Immature natural killer cell (primary cell): ENCODE results near the gene TUBA3E. TPM values are rescaled to one million over a fixed set of nuclear protein-coding genes. Genes with fewer than 3 reads are reported as not detected.
"Not testable (repeated sequence)": the region's sequence is repeated elsewhere in the genome, so short reads cannot be mapped to it uniquely, and the experiment has no call there.

ENCODE experiments used
- DNase-seq, 3 donors: peaks; one replicate each; pipeline ENCODE4 v3.0.0; 2022; ENCODE audit warnings: mixed read lengths in 1 of 3
- H3K27ac Mint-ChIP-seq, 6 donors: one replicate each; pipeline ENCODE4 v1.8.0; 2020; ENCODE audit warnings: mixed read lengths in 6 of 6, mild to moderate bottlenecking in 5 of 6, inconsistent platforms in 4 of 6, moderate library complexity in 3 of 6
- H3K27me3 Mint-ChIP-seq, 3 donors: one replicate each; pipeline ENCODE4 v1.8.0; 2020 to 2021; ENCODE audit warnings: low read depth in 3 of 3, mild to moderate bottlenecking in 3 of 3, mixed read lengths in 3 of 3, moderate library complexity in 3 of 3, inconsistent platforms in 1 of 3
- H3K36me3 Mint-ChIP-seq, 3 donors: one replicate each; pipeline ENCODE4 v1.8.0; 2020; ENCODE audit warnings: mixed read lengths in 3 of 3, inconsistent platforms in 2 of 3, mild to moderate bottlenecking in 2 of 3
- H3K4me1 Mint-ChIP-seq, 2 donors: one replicate each; pipeline ENCODE4 v1.8.0; 2020; ENCODE audit warnings: inconsistent platforms in 2 of 2, mild to moderate bottlenecking in 2 of 2, mixed read lengths in 2 of 2, moderate library complexity in 1 of 2
- H3K4me3 Mint-ChIP-seq, 5 donors: one replicate each; pipeline ENCODE4 v1.8.0; 2020; ENCODE audit warnings: mild to moderate bottlenecking in 5 of 5, mixed read lengths in 5 of 5, inconsistent platforms in 3 of 5, moderate library complexity in 3 of 5
- H3K9me3 Mint-ChIP-seq, 6 donors: one replicate each; pipeline ENCODE4 v1.8.0; 2020; ENCODE audit warnings: mild to moderate bottlenecking in 6 of 6, mixed read lengths in 6 of 6, inconsistent platforms in 4 of 6, moderate library complexity in 3 of 6
- polyA plus RNA-seq, 3 donors: library from polyadenylated mRNA; unstranded; fragments of 300-500 nt; fragmentation: Illumina TruSeq; gene quantifications; one replicate each; pipeline ENCODE4 v1.2.3, GENCODE V29; 2021

Gene TUBA3E
- polyA plus RNA-seq, 3 donors from 2014 or later = not detected

DNA sequence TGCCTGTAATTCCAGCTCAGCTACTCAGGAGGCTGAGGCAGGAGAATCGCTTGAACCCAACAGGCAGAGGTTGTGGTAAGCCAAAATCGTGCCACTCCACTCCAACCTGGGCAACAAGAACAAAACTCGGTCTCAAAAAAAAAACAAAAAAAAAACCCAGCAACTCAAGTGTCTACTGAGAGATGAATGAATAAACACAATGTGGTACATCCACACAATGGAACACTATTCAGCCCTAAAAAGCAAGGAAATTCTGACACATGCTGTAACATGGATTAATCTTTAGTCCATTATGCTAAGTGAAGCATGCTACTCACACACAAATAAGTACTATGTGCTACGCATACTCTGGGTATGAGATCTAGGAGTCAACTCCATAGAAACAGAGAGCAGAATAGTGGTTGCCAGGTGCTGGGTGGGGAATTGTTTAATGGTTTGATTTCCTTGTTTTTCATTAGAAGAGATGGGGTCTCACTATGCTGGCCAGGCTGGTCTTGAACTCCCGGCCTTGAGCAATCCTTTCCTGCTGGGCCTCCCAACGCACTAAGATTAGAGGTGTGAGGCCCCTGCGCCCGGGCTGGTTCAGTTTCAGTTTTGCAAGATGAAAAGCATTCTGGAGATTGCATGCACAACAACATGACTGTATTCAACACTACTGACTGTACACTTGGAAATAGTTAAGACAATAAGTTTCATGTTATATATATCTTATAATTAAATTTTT, 32.8 kb downstream of the TUBA3E start:
- peaks cover 0 to 7% of the 10 kb centered on the region in 2 donors for H3K4me1 Mint-ChIP-seq

DNA sequence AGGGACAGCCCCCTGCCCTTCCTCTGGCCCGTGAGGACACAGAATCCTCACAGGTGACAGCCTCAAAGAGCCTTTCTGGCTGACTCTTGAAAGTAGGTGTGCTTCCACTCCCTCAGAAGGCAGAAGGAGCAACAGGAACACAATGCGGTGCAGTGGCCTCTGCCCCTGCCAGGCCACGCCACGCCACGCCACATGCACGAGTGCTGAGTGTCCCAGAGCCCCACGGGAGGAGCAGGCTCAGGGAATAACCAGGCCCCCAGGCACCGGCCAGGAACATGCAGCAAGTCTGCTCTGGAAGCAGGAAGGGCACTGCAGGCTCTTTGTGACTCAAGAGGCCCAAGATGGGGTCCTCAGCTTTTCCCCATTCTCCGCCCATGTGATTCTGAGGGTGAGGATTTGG, 35.3 kb downstream of the TUBA3E start:
- Mint-ChIP-seq H3K4me3 (no peak overlapping the region), H3K4me1 (peaks cover 15% of the 10 kb centered on the region in 2 donors), H3K27me3 (peaks cover 0 to 5% (median 2%) of the 10 kb centered on the region in 3 donors), H3K36me3 (peaks cover 0 to 21% (median 8%) of the 10 kb centered on the region in 3 donors), H3K27ac (no peak overlapping the region), H3K9me3 (no peaks in the 10 kb centered on the region)
- DNase-seq = no peak

More for the DNA sequence above, 32.8 kb downstream of the TUBA3E start:
- Mint-ChIP-seq H3K27me3 (peaks cover 0 to 3% (median 0%) of the 10 kb centered on the region in 3 donors), H3K27ac (no peak overlapping the region), H3K4me3 (no peak overlapping the region), H3K36me3 (peaks cover 4 to 24% (median 11%) of the 10 kb centered on the region in 3 donors), H3K9me3 (no peaks in the 10 kb centered on the region)
- DNase-seq = no peak

DNA sequence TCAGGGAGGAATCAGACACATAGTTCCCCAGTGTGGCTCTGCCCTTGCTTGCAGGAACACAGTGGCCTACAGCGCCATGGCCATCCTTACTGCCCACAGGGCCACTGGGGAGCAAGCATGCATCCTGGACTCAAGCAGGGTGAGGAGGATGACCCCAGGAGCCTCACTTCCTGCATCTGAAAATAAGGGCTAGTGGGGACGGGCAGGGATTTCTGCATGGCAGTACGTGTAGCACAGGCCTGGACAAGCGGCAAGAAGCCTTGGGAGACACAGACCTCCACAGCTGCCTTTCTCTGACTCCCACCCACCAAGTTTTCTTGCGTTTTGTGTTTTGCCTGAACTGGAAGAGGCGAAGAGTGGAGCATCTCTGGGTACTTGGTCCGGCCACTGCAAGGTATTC, 35.8 kb downstream of the TUBA3E start:
- not testable (repeated sequence) for H3K27ac Mint-ChIP-seq, DNase-seq, H3K27me3 Mint-ChIP-seq, H3K9me3 Mint-ChIP-seq, H3K4me3 Mint-ChIP-seq
- Mint-ChIP-seq H3K36me3 (peaks cover 0 to 18% (median 8%) of the 10 kb centered on the region in 3 donors), H3K4me1 (peaks cover 20% of the 10 kb centered on the region in 2 donors)

DNA sequence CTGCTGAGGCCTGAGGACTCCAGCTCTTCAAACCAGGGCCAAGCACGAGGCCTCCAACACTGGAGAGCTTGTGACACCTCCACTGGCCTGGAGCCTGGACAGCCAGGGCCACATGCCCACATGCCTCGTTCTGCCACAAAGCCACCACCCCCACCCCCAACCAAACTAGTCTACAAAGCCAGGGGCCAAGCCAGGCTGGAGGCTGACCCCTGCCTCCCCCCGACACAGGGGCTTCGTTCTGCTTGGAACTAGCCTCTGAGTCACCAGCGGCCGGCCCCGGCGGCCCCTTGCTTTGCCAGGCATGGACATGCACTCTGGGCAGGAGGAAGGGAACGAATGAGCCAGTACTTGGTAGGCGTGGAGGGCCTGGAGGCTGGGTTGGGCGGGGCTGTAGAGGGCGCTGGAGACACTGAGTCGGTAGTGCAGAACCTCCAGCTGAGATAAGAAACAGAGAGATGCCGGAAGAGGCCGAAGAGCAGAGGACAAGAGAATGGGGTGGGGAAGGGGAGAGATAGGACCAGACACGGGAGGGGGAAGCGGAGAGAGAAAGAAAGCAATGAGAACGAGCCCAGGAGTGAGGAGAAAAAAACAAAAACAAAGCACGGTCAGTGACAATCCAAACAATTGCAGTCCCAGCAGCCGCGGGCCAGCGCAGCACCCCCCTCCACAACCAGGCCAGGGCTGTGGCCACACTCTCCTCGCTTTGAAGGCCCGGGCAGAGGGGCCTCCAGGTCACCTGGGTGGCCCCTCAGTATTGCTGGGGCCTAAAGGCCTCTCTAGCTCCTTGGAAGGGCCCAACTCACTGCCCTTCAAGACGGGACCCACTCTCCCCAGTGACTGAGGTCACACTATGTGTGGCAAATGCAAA, 37.2 kb downstream of the TUBA3E start:
- peak overlapping the region in 1 of 6 donors; percentile 58 for H3K27ac Mint-ChIP-seq
- DNase-seq, H3K27me3 Mint-ChIP-seq, H3K9me3 Mint-ChIP-seq, H3K4me3 Mint-ChIP-seq, H3K36me3 Mint-ChIP-seq: not testable (repeated sequence)
- peaks cover 22% of the 10 kb centered on the region in 2 donors for H3K4me1 Mint-ChIP-seq

DNA sequence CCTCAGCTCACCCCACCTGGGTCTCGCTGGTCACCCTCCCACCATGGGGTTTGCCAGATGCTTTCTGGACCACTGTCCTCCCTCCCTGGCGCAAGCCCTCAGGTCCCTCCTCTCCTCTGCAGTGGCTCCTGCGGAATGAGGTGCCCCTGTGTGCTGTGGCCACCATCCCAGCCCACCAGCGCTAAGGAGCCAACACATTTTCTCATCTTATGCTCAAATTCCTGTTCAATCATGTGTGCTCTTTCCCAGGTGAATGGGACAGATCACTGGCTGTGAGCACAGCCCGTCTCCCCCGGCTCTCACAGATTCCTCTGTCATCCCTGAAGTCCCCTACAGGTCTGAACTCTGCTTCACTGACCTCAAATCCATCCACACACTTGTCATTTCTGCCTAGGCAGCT, 38.1 kb downstream of the TUBA3E start:
- DNase-seq = no peak
- peak overlapping the region in 1 of 6 donors; percentile 49 for H3K27ac Mint-ChIP-seq
- peaks cover 22% of the 10 kb centered on the region in 2 donors for H3K4me1 Mint-ChIP-seq
- H3K4me3 Mint-ChIP-seq = no peak overlapping the region
- peaks cover 0 to 5% (median 4%) of the 10 kb centered on the region in 3 donors for H3K27me3 Mint-ChIP-seq
- no peaks in the 10 kb centered on the region for H3K9me3 Mint-ChIP-seq
- peaks cover 0 to 7% (median 0%) of the 10 kb centered on the region in 3 donors for H3K36me3 Mint-ChIP-seq

DNA sequence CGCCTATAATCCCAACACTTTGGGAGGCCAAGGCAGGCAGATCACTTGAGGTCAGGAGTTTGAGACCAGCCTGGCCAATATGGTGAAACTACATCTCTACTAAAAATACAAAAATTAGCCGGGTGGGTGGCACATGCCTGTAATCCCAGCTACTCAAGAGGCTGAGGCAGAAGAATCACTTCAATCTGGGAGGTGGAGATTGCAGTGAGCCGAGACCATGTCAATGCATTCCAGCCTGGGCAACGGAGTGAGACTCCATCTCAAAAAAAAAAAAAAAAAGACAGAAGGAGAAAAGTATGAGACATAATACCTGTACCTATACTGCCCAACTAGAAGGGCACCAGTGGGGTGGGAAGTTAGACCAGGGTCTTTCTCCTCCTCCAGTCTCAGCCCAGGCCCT, 38.9 kb downstream of the TUBA3E start:
- not testable (repeated sequence) for H3K9me3 Mint-ChIP-seq, H3K4me3 Mint-ChIP-seq, H3K36me3 Mint-ChIP-seq, H3K27ac Mint-ChIP-seq, DNase-seq, H3K27me3 Mint-ChIP-seq
- peaks cover 22% of the 10 kb centered on the region in 2 donors for H3K4me1 Mint-ChIP-seq

DNA sequence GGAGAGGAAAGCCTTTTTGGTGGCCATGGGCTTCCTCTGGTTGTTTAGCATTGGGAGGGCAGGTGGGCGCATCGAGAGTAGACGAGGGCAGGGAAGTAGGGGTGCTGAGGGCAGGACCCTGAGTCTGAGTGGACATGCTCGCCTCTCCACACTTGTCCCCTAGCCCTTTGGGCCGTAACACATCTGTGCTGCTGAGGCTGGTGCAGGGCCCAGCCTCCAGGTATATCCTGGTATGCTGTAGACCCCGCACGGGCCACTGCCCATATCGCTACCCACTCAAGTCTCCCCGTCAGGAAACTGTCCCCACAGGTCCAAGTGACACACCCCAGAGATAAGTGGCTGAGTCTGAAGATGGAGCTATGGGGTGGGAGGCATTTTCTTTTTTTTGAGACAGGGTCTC, 39.6 kb downstream of the TUBA3E start:
- Mint-ChIP-seq H3K36me3 (peaks cover 0 to 4% (median 0%) of the 10 kb centered on the region in 3 donors), H3K4me1 (peaks cover 22% of the 10 kb centered on the region in 2 donors), H3K9me3 (no peaks in the 10 kb centered on the region), H3K27ac (peak overlapping the region in 5 of 6 donors; percentile 65 to 88 (median 76)), H3K4me3 (no peak overlapping the region), H3K27me3 (peaks cover 0 to 5% (median 4%) of the 10 kb centered on the region in 3 donors)
- no peak for DNase-seq

DNA sequence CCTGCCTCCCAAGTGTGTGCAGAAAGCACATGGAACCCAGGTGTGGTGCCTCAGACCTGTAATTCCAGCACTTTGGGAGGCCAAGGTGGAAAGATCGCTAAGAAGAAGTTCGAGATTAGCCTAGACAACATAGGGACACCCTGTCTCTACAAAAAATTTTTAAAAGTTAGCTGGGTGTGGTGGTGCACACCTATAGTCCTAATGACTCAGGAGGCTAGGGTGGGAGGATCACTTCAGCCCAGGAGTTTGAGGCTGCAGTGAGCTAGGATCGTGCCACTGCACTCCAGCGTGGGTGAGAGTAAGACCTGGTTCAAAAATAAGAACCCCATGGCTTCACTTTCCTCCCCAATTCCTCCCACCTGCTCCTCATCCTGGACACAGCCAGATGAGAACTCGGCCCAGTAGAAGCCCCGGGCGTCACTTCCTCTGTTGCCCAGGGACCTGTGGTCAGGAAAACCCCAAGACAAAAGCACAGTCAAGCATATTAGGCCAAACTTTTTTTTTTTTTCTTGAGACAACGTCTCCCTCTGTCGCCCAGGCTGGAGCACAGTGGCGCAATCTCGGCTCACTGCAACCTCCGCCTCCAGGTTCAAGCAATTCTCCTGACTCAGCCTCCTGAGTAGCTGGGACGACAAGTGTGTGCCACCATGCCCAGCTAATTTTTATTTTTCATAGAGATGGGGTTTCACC, 40.3 kb downstream of the TUBA3E start:
- peak; percentile 29 to 48 (median 31) for DNase-seq
- Mint-ChIP-seq H3K4me1 (peaks cover 22% of the 10 kb centered on the region in 2 donors), H3K27ac (peak overlapping the region; percentile 65 to 88 (median 75)), H3K4me3 (peak overlapping the region in 1 of 5 donors; percentile 57)
- not testable (repeated sequence) for H3K27me3 Mint-ChIP-seq, H3K9me3 Mint-ChIP-seq, H3K36me3 Mint-ChIP-seq

DNA sequence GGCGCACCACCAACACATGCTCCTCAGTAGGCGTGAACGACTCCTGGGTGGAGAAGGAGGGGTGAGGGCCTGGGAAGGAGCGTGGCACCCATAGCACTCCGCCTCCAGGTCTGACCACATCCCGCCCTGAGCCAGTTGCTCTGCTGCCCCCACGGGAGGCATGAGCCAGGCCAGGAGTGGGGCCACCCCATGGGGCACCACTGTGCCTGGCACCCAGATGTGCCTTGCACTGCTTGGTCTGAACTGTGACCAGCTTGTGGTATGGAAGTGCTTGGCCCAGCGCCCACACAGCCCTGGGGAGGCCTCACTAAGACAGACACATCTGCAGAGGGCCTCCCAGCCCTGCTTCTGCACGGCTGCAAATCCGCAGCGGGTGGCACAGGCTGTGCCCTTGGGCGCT, 40.9 kb downstream of the TUBA3E start:
- not testable (repeated sequence) for H3K9me3 Mint-ChIP-seq, H3K36me3 Mint-ChIP-seq, H3K4me3 Mint-ChIP-seq, H3K27me3 Mint-ChIP-seq
- H3K27ac Mint-ChIP-seq = peak overlapping the region in 4 of 6 donors; percentile 65 to 88 (median 77)
- DNase-seq = peak in 2 of 3 donors; percentile 10 to 17
- peaks cover 22% of the 10 kb centered on the region in 2 donors for H3K4me1 Mint-ChIP-seq

DNA sequence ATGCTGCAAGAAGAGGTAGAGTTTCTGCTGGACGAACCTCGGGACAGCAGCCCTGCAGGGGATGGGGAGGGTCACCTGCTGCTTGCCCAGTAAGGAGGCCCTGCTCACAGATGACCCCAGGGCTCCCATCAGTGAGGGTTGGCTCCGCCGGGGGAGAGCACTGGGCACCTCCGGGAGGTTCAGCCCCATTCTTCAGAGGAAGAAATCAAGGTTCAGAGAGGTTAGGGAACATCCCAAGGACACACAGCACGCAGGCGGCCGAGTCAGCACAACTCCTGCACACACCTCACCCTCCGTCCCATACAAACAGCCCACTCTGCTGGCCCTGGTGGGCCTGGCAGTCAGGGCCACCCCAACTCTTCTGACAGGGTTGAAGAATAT, 41.6 kb downstream of the TUBA3E start:
- peaks cover 0 to 4% (median 0%) of the 10 kb centered on the region in 3 donors for H3K36me3 Mint-ChIP-seq
- no peak overlapping the region for H3K4me3 Mint-ChIP-seq
- H3K4me1 Mint-ChIP-seq = peaks cover 22% of the 10 kb centered on the region in 2 donors
- H3K27me3 Mint-ChIP-seq = peaks cover 2 to 5% (median 4%) of the 10 kb centered on the region in 3 donors
- peak overlapping the region in 2 of 6 donors; percentile 7 to 20 for H3K27ac Mint-ChIP-seq
- no peak for DNase-seq
- H3K9me3 Mint-ChIP-seq = no peaks in the 10 kb centered on the region

DNA sequence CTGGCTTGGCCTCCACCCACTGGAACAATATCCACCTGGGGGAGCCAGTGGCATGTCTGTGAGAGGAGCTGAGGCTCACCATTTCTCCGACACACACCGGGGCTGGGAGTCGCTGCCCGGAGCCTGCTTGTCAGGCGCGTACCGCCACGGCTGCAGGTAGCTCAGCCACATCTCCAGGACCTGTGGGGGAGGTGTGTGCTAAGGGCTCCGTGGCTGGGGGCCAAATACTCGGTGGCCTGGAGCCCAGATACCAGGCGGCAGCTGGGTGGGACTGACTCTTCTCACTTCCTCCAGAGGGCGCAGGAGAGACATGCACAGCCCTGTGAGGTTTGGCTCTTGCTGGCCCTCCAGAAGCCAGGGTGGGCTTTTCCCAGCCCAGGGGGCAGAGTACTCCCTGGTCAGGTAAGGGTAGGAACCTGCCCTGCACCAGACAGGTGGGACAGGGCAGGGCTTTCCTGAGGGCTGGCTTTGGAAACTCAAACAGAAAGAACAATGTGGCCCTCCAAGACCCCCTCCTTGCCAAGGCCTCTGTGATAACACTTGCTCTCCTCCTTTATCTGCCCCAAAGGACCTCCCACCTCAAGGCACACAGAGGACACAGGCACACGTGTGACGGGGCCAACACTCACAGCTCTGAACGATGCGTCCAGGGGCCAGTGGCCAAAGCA, 42.1 kb downstream of the TUBA3E start:
- Mint-ChIP-seq H3K4me1 (peaks cover 22% of the 10 kb centered on the region in 2 donors), H3K27ac (peak overlapping the region in 2 of 6 donors; percentile 7 to 20)
- H3K4me3 Mint-ChIP-seq, DNase-seq, H3K36me3 Mint-ChIP-seq, H3K9me3 Mint-ChIP-seq, H3K27me3 Mint-ChIP-seq: not testable (repeated sequence)

DNA sequence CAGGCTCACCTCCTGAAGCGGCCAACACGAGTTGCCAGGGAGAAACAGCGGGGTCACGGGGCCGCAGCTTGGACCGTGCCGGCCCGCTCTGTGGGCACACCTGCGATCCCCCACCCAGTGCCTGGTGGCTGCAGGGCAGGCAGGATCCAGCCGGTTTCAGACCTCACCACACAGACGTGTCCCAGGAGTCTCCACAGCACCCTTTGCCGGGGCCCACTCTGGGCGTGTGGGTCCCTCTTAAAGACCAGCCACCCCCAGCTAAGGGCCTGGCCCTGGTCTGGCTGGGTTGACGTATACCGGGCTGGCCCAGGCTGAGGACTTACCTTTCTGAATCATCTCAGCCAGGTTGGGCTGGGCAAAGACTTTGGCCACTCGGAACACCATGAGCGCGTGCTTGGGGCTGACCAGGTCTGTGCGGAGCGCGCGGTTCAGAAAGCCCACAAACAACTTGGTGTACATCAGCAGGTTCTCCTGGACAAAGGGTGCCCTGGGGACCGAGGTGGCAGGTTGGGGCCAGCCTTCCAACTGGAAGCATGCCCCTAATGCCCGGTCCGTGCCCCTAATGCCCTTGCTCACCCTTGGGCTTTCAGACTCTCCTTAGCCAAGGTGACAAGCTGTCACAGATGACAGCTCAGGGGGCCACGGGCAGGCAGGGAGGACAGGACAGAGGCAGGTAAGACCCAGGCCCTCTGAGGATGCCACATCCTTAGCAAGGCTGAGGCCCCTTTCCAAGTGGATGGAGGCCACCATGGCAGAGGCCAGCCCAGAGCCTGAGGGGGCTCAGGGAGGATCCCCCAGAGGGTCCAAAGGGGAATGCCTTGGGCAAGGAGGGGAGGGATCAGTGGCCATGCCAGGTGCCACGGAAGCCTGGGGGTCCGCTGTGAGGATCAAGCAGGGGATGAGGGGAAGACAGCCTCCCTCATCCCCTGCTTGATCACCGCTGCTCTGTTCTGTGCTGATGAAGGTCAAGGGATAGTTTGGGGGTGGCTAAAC, 43.2 kb downstream of the TUBA3E start:
- Mint-ChIP-seq H3K27me3 (peaks cover 1 to 5% (median 2%) of the 10 kb centered on the region in 3 donors), H3K4me3 (no peak overlapping the region), H3K27ac (peak overlapping the region in 1 of 6 donors; percentile 7), H3K9me3 (no peaks in the 10 kb centered on the region), H3K4me1 (peaks cover 18% of the 10 kb centered on the region in 2 donors), H3K36me3 (peaks cover 0 to 4% (median 0%) of the 10 kb centered on the region in 3 donors)
- DNase-seq = no peak
